HG02970 (cell line): Measurements from ENCODE around the gene ZIK1.

Experiments used
- ATAC-seq: cut with Tn5 transposase; IDR thresholded peaks from one replicate; pipeline ENCODE4 v1.9.1; 2021; ENCODE audit warnings: mild to moderate bottlenecking, moderate library complexity, moderate number of reproducible peaks; ENCODE audit not compliant: unreplicated experiment, low FRiP score

ZIK1 gene

DNA sequence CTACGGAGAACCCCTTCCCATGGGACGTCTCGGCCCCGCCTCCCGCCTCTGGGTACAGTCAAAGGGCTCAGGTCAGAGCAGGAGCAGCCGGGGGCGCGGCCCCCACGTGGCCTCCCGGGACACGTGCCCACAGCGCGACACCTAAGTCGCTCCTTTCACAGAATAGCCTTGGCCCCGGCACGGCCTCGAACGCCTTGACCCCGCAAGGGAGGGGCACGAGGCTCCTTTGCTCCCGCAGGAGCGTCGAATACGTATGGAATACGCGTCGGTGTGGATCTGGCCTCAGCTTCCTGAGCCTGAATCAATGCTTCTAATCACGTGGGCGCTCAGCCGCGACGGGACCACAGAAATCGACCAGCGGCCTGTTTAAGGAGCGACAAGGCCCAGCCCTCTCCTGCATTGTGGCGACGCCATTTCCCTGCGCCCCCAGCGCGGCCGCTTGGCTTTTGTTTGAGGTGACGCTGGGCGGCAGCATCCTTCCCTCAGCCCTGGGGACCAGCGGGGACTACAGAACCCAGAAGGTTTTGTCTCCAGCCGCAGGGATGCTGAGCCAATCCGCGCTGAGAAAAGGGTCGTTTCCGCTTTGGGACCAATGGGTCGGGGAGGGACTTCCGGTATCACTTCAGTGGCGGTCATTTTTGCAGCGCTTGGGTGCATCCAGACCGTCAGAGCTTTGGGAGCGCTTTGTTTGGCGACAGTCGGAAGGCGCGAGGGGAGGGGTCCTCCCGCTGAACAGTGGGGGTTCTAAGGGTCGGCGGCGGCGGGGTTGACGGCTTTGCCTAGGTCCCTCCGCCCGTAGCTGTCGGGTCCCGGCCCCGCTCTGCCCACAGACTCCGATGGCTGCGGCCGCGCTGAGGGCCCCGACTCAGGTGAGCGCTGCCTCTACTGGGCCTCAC lies at the start of gene ZIK1:
Gene ZIK1 (plus strand): TSS at position 625 of the 896 bp plus-strand sequence. CDS start 212 bp downstream, at position 837.
- ATAC-seq = no peak

DNA sequence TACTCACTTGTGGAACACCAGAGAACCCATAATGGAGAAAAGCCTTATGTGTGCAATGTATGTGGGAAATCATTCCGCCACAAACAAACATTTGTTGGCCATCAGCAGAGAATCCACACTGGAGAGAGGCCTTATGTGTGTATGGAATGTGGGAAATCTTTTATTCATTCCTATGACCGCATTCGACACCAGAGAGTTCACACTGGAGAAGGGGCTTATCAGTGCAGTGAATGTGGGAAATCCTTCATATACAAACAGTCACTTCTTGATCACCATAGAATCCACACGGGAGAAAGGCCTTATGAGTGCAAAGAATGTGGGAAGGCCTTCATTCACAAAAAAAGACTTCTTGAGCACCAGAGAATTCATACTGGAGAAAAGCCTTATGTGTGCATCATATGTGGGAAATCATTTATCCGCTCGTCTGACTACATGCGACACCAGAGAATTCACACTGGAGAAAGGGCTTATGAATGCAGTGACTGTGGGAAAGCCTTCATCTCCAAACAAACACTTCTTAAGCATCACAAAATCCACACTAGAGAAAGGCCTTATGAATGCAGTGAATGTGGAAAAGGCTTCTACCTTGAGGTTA lies 45.9 kb upstream of the ZIK1 start:
- no peak for ATAC-seq

DNA sequence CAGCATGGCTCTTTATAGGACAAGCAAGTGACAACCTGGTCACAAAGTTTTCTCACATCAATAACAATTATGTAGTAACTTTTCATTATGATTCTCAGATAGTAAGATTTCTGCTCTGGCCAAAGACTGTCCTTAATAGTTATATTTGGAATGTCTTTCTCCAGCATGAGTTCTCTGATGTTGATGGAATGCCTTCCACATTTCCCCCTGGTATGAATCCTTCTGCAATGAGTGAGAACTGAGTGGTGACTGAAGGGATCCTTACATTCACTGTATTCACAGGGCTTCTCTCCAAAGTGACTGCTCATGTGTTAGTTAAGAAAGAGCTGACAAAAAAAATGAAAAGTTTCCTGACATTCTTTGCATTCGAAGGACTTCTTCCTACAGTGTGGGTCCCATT lies 37.4 kb upstream of the ZIK1 start:
- ATAC-seq = no peak

DNA sequence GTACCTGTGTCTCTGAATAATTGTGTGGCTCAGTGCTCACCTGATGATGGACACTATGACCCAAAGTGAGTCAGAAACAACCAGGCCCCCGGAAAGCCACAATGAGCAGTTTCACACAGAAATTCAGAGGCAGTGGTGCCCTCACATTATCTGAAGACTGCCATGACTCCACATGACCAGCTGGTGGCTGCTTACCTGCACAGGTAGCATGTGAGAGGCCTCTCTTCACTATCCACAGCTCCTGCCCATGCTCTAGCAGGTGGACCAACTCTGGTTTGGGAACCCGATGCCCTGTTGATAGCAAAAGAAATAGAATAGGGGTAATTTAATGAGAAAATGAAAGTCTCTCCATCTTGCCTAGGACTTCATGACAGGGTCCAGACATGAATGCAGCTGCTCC lies 31.5 kb upstream of the ZIK1 start:
- ATAC-seq = no peak

DNA sequence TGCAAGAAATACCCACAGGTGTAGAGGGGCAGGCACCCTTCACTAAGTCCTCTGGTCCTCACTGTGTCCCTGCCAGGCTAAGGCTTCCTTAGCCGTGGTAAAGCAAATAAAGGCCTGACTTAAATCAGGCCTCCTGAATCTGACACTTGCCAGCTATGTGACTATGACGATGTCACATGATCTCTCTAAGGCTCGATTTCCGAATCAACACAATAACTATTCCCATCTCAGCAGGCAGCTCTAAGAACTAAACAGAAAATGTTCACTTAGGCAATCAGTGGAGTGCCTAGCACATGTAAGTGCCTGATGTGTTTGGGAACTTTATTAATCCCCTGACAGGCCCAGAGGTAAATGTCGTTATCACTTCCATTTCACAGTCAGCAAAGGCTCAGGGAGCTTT lies 26.3 kb upstream of the ZIK1 start:
- ATAC-seq = no peak

DNA sequence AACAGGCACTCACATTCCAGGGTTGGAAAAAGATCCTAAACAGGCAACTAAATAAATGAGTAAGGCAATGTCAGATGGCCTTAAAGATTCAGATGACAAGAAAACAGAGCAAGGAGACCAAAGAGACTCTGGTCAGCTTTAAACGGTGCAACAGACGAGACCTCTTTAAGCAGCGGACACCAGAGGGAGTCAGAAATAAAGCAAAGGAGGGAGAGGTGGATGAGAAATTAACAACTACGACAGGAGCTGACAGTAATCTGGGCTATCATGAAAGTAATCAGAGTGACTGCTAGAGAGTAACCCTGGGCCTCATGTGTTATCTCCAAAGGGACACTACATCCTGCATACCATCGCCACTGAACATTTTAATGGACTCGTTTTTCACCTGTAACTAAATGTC lies 25.4 kb upstream of the ZIK1 start:
- no peak for ATAC-seq

DNA sequence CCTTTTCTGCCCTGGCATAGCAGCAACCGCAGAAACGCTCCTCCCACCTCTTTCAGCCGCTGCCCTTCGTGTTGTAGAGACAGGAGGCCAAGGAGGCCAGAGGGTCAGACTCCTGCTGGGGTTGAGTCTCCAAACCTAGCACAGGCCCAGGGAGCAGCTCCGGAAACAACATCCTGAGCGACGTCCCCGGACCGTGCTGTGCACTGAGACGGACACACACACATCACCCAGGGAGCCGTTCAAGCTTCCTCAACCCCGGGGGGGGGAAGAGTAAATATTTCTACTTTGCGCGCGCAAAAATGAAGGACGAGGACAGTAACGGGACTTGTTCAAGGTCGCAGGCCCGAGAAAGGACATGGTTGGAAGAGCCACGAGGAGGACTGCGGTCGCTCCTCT lies 24.9 kb upstream of the ZIK1 start:
- no peak for ATAC-seq

DNA sequence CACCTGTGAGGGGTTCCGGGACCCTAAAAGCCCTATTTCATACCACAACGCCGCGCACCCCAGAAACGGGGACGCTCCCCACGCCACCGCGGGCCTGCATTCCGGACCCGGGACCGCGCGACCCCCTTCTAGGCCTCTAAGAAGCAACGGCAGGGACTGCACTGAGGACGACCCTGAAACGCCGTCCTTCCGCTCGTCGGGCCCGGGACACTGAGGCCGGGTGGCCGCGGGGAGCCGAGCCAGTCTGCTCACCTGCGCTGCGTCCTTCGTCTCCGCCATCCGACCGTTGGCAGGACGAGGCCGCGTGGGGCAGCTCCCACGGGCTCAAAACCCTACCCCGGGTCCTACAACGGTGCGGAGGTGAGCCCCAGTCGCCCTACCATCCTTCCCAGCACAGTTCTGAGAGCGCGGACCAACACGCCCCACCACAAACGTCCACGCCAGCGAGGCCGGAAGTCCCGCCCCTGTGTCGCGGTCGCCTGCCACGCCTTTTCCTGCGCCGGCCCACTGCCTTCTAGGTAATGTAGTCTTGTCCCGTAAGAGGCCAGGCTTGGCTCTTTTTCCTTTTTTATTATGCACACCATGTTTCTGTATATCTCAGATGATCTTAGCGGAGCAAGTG lies 24.4 kb upstream of the ZIK1 start, which contains the start of gene ZNF550:
Gene ZNF550 (minus strand): TSS at position 460 of the 622 bp plus-strand sequence. CDS start 181 bp downstream, at position 279.
- peak; percentile 90 for ATAC-seq

DNA sequence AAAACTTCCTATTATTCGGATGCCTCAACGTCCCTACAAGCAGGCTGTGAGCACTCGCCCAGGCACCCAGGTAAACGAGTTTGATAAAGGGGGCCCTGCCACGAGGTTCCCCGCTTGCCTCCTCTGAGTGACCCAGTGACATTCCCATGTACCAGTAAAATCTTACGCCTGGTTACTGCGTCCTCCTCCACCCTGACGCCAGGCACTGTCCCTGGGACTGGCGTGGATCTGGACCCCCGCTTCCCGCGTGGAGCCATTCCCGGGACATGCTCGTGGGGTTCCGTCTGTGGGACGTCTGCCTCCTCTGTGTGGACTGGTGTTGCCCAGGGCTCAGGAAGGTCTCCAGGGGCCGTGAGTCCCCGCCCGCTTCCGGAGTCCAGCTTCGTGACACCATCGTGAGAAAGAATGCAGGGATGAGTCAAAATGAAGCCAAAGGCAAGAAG lies 23.9 kb upstream of the ZIK1 start:
- peak; percentile 34 for ATAC-seq

DNA sequence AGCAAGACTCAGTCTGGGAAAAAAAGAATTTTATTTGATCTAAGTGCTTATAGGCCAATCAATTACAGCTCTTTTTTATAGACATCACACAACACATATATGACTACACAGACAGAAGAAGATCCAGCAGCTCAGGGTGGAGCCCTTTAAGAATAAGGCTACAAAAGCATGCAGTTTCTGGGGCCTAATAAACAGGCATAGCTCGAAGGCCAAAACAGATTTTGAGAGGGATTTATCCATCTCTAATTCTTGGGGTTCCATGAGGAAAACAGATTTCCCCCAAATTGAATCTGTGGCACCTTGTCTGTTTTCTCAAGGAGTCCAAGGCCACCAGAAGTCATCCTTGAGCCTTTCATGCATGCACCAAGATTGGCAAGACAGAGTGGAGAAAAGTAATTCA lies 20.4 kb upstream of the ZIK1 start:
- ATAC-seq = no peak

DNA sequence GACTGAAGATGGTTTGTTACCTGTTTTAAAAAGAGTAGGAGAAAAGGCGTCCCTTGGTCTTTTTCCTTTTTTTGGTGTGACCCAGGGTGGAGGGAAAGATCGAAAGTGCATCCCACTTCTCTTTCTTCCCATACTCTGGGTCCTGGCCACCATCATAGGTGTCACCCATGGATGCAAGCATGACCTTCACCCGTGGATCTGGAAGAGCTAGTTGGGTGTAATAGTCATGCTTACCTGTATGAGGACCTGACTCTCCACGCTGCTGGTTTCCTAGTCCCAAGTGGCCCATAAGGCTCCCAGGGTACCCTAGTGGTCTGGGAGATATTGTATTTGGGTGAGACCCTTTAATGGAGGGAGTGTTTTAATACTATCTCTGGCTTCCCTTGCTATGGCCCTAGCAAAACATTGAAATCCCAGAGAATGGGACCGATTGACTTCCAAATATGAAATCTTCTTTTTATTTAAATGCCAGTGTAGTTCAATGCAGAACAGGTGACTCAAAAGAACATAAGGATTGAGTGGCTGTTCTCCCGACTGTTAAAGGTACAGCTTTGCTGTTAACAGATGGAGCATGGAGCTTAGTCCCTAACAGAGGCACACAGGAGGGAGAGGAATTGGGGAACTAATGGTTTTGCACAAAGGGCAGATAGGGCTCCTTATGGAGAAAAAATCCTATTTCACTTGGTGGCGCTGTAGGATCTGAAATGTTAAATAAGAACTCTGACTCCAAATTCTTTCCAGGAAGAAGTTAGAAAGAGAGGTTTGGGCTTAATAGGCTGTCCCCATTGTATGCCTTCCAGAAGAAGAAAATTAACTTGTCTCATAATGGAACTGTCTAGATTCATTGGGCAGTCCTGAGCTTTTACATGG lies 17.3 kb upstream of the ZIK1 start:
- no peak for ATAC-seq

DNA sequence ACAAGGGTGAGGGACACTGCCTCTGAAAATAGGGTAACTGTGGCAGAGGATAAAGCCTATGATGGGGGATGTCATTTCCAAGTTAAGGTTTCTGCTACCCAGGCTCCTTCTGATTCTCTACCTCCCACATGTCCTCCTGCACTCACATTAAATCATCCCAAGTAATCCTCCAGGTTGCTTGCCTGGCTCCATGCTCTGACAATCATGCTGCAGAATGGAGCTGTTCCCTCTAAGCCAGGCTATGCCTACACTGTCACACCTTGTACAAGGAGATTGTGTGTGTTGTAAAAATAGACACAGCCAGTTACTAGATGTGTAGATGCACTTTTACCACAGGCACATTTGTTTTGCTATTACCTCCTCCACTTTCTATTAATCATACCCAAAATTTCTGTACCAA lies 13.2 kb upstream of the ZIK1 start:
- ATAC-seq = no peak

DNA sequence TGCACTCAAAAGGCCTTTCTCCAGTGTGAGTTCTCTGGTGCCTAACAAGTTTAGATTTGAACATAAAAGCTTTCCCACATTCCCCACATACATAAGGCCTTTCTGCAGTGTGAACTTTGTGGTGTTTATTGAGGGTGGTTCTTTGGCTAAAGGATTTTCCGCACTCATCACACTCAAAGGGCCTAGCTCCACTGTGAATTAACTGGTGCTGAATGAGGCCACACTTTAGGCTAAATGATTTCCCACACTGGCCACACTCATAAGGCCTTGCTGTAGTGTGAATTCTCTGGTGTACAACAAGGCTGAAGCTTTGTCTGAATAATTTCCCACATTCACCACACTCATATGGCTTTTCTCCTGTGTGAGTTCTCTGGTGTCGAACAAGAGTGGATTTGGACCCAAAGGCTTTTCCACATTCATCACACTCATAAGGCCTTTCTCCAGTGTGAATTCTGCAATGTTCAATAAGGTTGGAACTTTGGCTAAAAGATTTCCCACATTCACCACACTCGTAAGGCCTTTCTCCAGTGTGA lies 11.5 kb upstream of the ZIK1 start:
- ATAC-seq = no peak

DNA sequence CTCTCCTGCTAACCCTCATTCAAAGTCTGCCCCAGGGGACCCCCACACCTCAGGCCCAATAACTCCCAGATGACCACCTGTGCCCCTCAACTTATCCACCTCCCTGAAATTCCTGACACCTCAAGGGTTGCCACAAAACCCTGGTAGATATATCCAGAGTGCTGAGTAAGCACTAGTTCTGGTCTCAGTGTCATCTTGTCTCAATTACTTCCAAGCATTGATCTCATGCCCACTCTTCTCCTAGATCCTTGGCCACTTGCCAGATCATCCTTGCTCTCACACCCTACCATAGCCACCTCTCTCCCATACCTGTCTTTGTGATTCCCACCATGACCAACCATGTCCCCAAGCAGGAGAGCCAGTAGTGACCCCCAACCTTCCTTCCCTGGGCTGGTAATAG lies 7.3 kb upstream of the ZIK1 start:
- ATAC-seq = no peak

DNA sequence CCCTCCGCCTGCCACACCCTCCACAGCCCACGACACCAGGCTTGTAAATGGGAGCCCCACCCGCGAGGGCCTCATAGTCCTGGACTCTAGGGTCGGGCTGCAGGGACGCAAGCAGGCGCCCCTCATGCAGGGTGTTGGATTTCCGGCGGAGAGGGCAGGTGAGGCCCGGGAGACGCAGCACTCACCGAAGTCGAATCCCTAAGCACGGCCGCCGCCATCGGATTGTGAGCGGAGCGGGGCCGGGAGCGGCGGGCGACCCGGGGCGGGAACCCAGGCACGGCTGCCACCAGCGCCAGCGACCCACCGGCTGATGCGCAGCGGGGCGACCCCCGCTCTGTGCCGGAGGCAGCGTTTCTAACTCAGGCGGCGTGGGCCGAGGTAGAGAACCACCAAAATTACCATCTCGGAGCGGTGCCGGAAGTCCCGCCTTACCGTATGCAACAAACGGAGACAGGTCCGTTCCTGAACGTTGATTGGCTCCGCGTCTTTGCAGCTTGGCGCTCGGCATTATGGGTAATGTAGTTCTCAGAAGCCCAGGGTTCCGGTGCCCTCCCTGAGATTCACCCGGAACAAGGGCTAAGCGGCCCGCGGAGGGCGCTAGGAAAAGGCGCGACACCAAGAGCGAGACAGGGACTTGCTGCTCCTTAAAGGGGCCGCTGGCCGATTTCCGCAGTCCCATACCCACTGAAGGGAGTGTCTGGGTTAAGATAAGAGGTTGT lies 5.3 kb upstream of the ZIK1 start, which contains the start of gene ZNF416:
Gene ZNF416 (minus strand): TSS at position 425 of the 719 bp plus-strand sequence. CDS start 207 bp downstream, at position 218.
- peak; percentile 87 for ATAC-seq

DNA sequence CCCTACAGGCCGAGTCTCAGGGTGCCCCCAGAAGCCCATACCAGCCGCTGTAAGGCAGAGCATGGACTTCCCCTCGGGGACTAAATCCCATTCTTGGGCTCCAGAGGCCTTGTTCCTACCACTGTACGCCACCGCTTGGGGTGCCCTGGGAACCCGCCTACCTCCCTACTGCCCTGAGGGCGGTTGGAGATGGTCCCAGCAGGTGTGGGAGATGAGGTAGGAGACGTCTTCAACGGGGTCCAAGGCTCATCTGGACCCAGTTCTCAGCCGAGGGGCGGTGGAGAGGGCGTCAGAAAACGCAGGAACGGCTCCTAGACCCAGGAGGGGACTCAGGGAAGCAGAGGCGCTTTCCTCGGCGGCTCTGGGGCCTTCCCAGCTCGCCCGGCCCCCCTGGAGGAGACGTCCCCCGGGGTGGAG lies 833 bp upstream of the ZIK1 start:
- no peak for ATAC-seq

DNA sequence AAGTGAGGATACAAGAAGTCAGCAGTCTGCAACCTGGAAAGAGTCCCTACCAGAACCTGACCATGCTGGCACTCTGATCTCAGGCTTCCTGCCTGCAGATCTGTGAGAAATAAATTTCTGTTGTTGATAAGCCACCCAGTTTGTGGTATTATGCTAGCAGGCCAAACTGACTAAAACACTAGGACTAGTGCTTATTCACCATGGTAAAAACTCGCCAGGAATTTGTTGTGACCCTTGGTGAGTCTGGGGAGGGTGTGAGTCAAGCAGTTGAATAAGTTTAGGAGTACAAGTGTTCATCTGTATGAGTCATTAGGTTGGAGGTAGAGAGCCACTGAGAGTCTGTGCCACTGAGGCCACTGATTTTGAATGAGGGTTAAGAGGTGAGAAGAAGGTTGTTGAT lies 3.6 kb downstream of the ZIK1 start:
- no peak for ATAC-seq

DNA sequence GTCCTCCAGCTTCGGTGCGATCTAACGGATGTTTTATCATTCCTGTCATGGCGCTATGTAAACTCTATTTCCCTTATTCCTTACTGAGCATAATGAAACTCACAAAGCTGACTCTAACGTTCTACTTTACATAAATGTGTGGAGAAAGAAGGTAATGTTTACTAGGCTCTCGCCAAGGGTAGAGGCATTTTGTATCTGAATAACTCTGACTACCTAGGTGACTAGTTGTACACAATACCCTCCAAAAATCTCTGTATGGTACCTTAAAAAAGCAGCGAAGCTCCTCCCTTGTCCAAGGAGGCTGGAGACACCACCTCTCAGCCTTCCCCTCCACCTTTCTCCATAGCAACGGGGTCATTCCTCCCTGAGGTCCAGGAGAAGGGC lies 15.4 kb downstream of the ZIK1 start:
- no peak for ATAC-seq

DNA sequence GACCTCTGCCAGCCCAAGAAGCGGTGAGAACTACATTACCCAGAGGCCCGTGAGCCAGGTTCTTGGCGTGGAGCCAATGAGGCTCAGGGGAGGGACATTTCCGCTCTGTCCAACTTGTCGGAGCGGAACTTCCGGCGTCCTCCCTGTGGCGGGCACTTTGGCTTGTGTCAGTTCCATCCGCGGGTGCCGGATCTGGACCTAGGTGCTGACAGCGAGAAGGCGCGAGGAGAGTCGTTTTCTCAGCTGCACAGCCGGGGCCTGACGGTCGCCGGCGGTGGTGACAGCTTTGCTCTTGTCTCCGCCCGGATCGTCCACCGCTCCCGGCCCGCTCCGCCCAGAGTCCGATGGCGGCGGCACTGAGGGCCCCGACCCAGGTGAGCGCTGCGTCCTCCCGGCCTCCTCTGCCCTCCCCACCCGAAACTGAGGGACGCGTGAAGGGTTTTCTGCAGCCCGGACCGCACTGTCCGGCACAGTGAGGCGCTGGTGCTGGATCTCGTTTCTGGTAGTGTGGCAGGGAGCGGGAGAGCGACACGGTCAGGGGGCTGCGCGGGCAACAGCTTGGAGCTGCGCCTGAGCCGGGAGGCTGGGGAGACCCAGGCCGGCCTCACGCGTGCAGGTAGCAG lies 15.9 kb downstream of the ZIK1 start, which contains the start of gene ZNF530:
Gene ZNF530 (plus strand): TSS at position 125 of the 623 bp plus-strand sequence. CDS start 4,461 bp downstream, outside the sequence.
- ATAC-seq = peak; percentile 77
